GM13977 (cell line): ENCODE results near the gene TF.
"Not testable (repeated sequence)": the region's sequence is repeated elsewhere in the genome, so short reads cannot be mapped to it uniquely, and the experiment has no call there.

Experiments
- DNase-seq: peaks from one replicate; pipeline ENCODE4 v3.0.0; 2012; ENCODE audit warnings: low spot score
- CTCF ChIP-seq: IDR thresholded peaks from 2 replicates; pipeline ENCODE4 v1.5.1; 2012; ENCODE audit warnings: mild to moderate bottlenecking, control low read depth; ENCODE audit not compliant: insufficient read depth; ENCODE audit errors: extremely low read depth, missing control alignments
- in situ Hi-C: fragments of 300-500 bp; cut with MboI; formaldehyde crosslinking; loops from one replicate; pipeline ENCODE4 v1.12.0; 2022; ENCODE audit warnings: low sequenced_read_pairs, low pct_unique_long_range_greater_than_20kb, mixed read lengths, inconsistent platforms; ENCODE audit not compliant: unreplicated experiment

TF gene

GRCh38 chr3:133775835-133776234 is 29.6 kb downstream of the TF start:
- in situ Hi-C loops = no loop called here
- DNase-seq = no peak
- no peak for TF ChIP-seq CTCF

DNA sequence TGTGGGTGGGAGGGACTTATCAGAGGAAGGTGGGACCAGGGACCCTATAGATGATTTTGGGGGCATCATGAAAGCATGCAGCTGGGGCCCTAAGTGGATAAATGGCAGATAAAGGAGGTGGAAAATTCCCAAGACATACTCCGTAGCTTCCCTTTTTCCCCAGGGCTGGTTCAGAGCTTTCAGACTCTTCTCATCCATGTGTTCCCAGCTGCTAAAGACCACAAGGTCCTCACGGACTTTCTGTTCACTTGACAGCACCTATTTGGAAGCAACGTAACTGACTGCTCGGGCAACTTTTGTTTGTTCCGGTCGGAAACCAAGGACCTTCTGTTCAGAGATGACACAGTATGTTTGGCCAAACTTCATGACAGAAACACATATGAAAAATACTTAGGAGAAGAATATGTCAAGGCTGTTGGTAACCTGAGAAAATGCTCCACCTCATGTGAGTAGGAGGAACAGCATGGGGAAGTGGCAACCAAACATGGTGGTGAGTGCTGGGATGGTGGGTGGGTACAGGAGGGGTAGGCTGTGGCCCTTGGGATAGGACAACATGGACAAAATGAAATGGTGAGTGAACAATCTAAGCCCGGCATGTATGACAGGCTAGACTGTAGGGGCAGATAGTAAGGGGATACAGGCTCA is 30.7 kb downstream of the TF start:
- DNase-seq = no peak
- in situ Hi-C loops = no loop called here
- TF ChIP-seq CTCF = no peak

DNA sequence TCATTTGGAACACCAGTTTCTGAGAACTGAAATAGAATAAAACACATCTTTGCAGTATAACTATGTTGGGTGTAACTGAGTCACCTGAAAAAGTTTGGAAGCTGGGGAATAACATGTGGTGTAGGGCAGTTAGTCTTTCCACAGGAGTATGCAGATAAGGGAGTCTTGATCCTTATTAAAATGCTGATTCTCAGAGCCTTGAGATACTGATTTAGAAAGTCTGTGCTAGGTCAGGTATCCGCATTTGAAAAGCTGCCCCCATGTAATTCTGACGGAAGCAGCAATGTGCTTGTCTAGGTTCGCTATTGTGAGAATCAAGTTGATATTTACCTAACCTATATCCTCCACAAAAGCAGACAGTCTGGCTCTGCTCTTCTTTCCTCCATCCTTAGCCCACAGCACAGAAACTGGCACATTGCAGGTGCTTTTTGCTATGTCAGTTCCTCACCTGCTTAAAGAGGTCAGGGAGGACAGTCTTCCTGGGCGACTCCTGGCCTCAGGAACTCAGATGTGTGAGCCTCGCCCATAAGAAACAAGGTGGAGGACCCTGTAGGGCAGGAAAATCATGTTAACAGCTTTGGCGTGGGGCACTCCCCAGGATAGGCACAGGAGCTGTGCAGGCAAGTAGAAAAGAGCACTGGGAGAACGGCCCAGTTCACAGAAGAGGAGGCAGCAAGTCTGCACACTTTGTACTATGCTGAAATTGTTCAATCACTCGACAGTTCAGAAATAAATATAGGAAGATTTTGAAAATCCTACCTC is 31.8 kb downstream of the TF start:
- no peak for DNase-seq
- no peak for TF ChIP-seq CTCF
- in situ Hi-C loops = no loop called here

DNA sequence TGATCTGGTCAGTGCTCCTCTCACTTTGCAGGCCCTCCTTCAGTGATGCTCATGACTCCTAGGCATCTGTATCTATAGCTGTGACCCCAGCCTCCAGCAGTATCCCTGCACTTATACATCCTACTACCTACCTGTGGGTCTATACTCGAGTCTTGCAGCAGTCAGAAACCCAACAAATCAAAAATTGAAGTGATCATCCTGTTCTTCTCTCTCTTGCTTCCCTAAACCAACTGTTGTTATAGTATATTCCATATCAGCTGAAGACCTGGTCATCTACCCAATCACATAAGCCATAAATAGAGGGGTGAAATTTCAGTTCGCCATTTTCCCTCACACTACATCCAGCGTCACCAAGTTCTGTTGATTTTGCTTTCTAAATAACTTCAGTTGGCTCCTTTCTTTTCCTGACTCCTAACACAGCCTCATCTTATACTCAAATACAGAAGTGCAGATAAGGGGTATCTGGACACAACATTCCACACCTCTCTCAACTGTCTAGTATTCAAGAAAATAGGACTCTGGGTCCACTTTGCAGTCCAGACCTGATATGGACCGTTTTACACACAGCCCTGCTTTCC is 33.5 kb downstream of the TF start:
- in situ Hi-C loops = no loop called here
- TF ChIP-seq CTCF = no peak
- no peak for DNase-seq

- DNase-seq, in situ Hi-C loops: not testable (repeated sequence)
Observed at GRCh38 chr3:133780756-133781155, 34.6 kb downstream of the TF start.

GRCh38 chr3:133781570-133781969 is 35.4 kb downstream of the TF start:
- in situ Hi-C loops = no loop called here
- DNase-seq = no peak
- TF ChIP-seq CTCF = no peak

- in situ Hi-C loops = no loop called here
- no peak for DNase-seq
- no peak for TF ChIP-seq CTCF
Observed at GRCh38 chr3:133782454-133782853, 36.3 kb downstream of the TF start.
